Astrocyte of the cerebellum (primary cell): ENCODE measurements around the gene HYAL2.

ENCODE experiments used
- DNase-seq: peaks from one replicate; pipeline ENCODE4 v3.0.0-alpha.2; 2011; ENCODE audit warnings: low read depth
- H3K4me3 ChIP-seq: 2 replicates; pipeline ENCODE4 v1.5.1; 2011; ENCODE audit warnings: mild to moderate bottlenecking, low read depth, low read length, moderate library complexity
- in situ Hi-C: cut with HindIII; loops from 2 replicates; pipeline ENCODE4 v1.10.0; 2017; ENCODE audit warnings: low sequenced_read_pairs
- TF ChIP-seq, protein P1 (sequence below): IDR thresholded peaks from 2 replicates; pipeline ENCODE4 v1.5.1; 2012; ENCODE audit warnings: low read length, low read depth, moderate library complexity, mild to moderate bottlenecking; ENCODE audit errors: missing control alignments

Gene HYAL2

DNA sequence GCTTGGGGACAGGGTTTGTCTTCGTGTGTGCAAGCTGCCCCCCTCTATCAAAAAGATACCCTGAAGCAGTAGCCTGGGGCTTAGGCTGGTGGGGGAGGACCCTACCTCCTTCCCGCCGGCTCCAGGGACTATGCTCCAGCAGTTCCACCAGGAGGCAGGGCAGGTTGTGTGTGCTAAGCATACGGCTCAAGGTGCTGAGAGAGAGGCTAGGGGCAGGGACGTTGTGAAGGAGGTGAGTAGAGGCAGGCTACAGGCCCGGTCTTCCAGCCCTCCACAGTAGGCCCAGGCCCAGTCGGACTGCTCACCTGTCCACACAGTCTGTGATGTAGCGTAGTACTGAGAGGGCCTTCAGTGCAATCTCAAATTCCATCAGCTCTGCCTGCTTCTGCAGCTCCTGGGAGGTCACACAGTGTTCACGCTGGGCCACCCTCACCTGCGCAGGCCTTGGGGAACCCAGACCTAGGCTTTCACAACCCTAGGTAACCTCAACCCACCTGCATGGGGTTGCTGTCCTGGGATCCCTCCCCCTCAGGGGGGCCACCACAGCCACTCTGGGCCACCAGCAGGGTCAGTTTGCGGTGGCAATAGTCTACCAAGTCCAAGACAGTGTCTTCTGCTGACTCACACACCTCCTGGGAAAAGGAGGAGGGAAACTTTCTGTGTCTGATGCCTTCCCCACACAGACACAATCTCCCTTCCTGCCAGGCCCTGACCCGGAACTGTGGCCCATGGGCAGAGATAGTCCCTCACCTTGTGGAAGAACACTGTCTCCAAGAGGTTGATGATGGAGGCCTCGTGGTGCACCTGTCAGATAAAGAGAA is 20.5 kb upstream of the HYAL2 start:
- no peak for DNase-seq
- H3K4me3 ChIP-seq, result no peak overlapping the region
- in situ Hi-C loops, result no loop called here
- TF ChIP-seq, protein P1, sequence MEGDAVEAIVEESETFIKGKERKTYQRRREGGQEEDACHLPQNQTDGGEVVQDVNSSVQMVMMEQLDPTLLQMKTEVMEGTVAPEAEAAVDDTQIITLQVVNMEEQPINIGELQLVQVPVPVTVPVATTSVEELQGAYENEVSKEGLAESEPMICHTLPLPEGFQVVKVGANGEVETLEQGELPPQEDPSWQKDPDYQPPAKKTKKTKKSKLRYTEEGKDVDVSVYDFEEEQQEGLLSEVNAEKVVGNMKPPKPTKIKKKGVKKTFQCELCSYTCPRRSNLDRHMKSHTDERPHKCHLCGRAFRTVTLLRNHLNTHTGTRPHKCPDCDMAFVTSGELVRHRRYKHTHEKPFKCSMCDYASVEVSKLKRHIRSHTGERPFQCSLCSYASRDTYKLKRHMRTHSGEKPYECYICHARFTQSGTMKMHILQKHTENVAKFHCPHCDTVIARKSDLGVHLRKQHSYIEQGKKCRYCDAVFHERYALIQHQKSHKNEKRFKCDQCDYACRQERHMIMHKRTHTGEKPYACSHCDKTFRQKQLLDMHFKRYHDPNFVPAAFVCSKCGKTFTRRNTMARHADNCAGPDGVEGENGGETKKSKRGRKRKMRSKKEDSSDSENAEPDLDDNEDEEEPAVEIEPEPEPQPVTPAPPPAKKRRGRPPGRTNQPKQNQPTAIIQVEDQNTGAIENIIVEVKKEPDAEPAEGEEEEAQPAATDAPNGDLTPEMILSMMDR, result no peak

DNA sequence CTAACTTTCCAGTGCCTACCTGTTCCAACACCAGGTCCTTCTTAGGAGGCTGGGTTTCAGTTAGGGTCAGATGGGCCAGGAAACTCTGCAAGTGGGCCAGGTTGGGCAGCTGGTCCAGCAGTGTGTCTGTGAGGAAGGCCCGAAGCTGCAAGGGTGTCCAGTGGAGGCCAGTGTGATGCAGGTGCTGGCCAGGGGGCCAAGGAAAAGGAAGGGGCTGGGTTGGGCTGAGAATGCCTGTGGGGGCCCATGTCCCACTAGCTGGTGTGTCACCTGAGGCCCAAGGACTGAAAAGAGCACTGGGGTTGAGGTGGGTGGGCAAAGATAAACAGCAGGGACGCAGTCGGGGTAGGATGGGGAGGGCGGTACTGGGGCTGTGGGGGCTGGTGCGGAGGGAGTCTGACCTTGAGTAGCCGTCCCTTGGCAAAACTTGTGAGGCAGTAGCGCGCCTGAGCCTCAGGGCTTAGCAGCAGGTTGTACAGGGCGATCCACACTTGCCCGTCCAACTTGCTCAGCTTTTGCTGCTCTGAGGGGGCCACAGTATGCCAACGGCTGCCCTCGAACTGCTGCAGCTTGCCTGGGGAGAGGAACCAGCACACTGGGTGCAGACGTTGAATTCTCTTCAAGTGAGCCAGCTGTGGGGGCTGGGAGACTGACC is 19.6 kb upstream of the HYAL2 start:
- no peak for DNase-seq
- no peak overlapping the region for H3K4me3 ChIP-seq
- in situ Hi-C loops, result no loop called here
- TF ChIP-seq, protein P1, result no peak

DNA sequence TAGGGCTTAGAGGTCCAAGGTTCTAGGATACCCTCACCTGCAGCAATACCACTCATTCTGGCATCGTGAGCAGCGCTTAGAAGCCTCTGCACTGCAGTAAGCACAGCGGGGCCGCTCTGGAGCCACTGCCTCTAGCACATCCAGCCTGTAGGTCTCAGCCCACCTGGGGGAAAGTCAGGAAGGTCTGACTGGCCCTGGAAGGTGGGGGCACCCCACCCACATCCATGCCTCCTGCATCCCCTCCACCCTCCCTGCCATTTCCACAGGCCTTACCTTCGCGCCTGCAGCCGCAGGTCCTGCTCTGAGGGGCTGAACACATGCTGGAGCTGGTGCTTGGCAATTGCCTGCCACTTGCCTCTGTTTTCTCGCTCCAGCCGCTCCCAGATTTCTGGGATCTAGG is 19.0 kb upstream of the HYAL2 start:
- in situ Hi-C loops, result no loop called here
- TF ChIP-seq, protein P1, result no peak
- no peak for DNase-seq
- no peak overlapping the region for H3K4me3 ChIP-seq

DNA sequence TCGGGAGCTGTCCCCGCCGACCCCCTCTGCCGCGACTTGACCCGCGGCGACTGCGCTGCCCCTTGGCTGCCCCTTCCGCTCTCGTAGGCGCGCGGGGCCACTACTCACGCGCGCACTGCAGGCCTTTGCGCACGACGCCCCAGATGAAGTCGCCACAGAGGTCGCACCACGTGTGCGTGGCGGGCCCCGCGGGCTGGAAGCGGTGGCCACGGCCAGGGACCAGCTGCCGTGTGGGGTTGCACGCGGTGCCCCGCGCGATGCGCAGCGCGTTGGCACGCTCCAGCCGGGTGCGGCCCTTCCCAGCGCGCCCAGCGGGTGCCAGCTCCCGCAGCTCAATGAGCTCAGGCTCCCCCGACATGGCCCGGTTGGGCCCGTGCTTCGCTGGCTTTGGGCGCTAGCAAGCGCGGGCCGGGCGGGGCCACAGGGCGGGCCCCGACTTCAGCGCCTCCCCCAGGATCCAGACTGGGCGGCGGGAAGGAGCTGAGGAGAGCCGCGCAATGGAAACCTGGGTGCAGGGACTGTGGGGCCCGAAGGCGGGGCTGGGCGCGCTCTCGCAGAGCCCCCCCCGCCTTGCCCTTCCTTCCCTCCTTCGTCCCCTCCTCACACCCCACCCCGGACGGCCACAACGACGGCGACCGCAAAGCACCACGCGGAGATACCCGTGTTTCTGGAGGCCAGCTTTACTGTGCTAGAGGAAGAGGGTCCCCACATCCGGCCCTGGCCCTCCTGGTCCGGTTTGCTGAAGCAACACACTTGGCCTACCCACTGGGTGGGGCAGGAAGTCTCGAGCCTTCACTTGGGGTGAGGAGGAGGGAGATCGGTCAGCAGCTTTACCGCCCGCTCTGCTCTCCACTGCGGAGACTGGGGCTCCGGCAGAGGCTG is 18.1 kb upstream of the HYAL2 start, which contains the start of gene RASSF1:
Gene RASSF1, minus strand, starts transcription at position 389 of the 882 bp plus-strand sequence. Its CDS starts 31 bp downstream, at position 358.
- H3K4me3 ChIP-seq, result no peak within 1 kb of the TSS
- TF ChIP-seq, protein P1, result no peak
- in situ Hi-C loops, result no loop called here
- DNase-seq, result no peak

DNA sequence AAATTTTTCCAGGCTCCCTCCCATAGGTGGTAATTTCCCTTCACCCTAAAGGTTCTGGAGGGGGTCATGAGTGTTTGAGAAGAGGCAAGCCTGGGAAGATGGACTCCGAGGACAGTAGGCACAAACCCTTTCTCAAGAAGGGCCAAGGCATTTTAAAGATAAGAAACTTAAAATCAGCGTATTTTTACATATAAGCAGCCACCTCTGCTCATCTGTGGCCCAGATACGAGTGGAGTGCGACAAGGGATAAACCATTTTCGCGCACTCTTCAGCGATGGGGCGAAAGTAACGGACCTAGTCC is 17.6 kb upstream of the HYAL2 start:
- no peak for DNase-seq
- H3K4me3 ChIP-seq, result no peak overlapping the region
- in situ Hi-C loops, result no loop called here
- TF ChIP-seq, protein P1, result no peak

DNA sequence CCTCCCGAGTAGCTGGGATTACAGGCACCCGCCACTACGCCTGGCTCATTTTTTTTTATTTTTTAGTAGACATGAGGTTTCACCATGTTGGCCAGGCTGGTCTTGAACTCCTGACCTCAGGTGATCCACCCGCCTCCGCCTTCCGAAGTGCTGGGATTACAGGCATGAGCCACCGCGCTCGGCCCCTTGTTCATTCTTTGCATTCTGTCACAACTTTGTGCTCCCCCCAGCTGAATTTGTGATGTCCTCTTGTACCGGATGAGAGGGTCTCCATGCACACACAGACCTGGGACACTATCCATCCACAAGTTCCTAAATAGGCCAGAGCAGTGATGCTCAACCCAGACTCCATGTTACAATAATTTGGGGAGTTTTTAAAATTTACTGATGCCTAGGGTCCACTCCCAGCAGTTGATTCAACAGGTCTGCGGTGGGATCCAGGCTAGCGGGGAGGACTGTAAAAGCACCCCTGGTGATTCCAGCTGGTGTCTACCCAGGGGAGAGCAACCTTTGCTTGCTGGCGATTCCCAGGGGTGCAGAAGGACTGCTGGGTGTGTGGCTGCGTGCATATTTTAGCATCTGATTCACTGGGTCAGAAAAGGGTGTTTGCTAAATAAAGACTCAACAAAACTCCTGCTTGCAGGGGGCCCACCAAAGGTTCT is 17.1 kb upstream of the HYAL2 start:
- TF ChIP-seq, protein P1, result no peak
- no peak overlapping the region for H3K4me3 ChIP-seq
- in situ Hi-C loops, result no loop called here
- DNase-seq, result no peak
